RPMI7951 (cell line): ENCODE measurements around the gene CXCL13. TPM values are rescaled to one million over a fixed set of nuclear protein-coding genes. Genes with fewer than 3 reads are reported as not detected.
"Not testable (repeated sequence)": the region's sequence is repeated elsewhere in the genome, so short reads cannot be mapped to it uniquely, and the experiment has no call there.

ENCODE experiments used
- DNase-seq: peaks from one replicate; pipeline ENCODE4 v3.0.0-alpha.2; 2012; ENCODE audit warnings: low read depth
- total RNA-seq: library from RNA; depleted of rRNA; stranded (reverse); fragments of >200 nt; shearing (Covaris generic); gene quantifications from 2 replicates; pipeline ENCODE4 v1.2.3, GENCODE V29; 2014

CXCL13 gene
- total RNA-seq, 1 experiment from 2014 or later = not detected

DNA sequence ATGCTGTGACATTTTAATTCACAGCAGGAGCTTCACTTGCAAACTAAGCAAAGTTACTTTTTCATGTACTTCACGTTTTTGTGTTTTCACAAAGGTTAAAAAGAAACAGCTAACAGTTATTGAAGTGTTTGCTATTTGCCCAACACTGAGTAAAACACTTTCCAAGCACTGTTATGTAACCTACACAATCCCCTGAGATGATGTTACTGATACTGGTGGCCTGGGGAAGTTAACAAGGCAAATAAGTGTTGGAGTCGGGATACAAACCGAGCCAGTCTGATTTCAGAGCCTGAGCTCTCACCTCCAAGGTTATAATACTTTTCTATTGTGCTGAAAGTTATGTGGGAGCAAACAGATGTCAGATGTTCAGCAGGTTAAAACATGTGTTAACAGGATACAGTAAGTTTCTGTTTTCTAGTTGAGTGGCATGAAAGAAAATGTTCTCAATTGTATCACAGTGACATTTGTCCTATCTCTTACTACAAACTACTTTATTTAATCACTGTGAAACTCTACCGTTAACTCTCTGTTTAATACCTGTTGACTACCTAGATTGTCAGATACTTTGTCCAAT lies 3.9 kb upstream of the CXCL13 start:
- DNase-seq = no peak

DNA sequence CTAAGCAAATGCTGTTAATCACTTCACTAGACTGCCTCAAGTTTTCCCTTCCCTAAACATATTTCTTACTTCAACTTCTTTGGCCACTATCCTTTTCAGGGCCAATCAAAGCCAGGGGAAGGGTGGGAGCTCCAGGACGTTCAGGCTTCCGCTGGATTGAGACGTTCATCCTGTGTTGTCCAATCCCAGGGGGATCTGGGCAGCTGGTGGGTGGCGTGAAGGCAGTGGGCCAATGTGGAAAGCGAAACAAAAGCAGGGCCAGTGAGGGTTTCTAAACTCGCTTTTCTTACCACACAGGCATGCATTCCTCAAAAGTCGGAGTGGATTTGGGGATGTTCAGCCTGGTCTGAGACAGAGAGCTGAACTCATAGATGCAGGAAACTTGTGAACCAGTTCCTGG lies 7.6 kb downstream of the CXCL13 start:
- no peak for DNase-seq

DNA sequence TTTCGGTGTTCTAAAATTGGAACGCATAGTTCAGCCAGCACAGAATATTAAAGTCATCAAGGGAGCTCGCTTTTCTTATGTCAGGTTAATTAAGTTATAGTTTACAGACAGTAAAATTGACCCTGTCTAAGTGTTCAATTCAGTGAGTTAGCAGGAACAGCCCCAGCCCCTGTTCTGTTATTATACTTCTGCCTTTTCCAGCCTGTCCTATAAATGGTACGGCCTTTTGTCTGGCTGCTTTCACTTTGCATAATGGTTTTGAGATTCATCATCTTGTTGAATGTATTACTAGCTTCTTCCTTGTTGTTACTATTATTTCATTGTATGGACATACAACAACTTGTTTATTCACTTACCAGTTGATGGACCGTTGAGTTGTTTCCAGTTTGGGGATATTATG lies 9.5 kb downstream of the CXCL13 start:
- no peak for DNase-seq

DNA sequence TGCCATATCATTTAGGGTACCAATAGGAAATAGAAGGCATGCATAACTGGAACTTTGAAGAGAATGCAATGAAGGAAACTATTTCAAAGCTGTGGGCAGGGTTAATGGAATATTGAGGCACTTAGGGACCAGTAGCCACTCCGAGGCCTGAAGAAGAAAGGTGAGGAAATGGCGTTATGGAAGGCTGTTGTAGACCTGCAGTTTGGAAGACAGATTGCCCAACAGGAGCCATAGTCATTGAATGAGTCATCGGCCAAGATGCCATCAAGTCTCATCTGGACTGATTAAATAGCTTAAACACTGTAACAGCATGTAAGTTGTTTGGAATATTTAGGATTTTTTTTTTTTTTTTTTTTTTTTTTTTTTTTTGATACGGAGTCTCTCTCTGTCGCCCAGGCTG lies 11.6 kb downstream of the CXCL13 start:
- peak; percentile 75 for DNase-seq

DNA sequence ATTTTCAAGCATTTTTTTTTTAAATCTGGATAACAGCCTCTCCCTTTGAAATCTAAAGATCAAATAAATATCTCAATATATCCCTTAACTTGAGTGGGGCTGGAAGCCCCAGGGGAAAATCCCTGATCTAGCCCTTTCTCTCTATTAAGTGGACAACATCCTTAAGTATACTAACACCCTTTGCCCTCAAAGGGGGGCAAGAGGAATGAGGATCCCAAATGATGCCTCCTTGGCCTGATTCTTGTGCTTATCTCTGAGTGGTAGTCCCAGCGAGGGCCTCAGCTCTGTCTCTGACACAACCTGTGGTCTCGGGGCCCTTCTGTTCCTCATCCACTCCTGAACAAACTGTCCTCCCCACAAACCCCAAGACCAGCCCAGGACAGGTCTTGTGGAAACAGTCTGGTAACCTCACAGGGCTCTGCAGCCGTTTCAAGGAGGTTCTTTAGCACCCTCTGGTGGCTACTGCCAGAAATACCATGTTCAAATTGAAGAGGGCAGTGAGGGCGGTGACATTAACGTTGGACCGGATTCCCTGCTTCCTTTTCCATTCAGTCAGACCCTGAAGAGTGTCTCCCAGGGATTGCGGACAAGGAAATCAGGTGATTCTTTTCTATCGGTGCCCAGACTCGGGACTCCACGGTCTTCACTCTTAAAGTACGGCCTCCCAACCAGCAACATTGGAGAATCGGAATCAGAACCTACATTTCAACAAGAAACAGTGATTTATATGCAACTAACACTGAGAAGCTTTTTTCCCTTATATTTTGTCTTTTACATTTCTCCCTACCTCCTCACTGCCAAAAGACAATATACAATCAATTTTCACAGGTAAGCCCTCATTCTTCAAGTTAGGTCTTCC lies 13.0 kb downstream of the CXCL13 start:
- DNase-seq = peak; percentile 76

DNA sequence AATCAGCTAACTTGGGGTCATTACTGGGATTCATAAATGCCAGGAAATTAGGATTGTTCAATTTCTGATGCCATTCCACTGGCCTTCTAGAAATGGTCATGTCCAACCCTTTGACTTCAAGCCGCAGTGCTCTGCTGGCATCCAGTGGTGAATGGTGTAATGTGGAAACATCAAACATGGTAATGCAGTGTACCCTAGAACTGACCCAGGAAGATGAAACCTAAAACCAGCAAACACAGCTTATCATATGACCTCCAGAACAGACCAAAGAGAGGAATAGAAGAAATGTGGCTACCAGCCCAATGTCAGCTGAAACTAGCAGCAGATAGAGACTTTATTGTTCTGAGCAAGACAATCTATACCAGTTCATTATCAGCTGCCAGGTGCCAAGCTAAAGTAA lies 13.8 kb downstream of the CXCL13 start:
- peak; percentile 26 for DNase-seq

DNA sequence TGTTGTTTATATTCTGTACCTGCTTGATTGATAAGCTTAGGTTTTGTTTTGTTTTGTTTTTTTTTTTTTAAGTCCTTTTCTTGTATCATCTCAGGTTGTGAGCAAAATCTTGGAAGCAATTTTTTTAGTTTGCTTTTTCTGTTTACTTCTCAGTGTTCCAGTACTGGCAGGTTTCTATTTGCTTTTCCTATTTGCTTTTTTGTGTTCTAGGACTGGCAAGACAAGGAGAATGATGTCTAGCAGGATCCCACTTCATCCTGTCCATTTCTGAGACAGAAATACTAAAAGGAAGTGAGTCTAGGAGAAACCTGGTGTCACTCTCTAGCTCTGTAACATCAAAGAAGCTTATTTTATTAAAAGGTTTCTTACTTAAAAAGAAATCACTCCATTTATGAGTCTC lies 15.6 kb downstream of the CXCL13 start:
- DNase-seq = no peak

DNA sequence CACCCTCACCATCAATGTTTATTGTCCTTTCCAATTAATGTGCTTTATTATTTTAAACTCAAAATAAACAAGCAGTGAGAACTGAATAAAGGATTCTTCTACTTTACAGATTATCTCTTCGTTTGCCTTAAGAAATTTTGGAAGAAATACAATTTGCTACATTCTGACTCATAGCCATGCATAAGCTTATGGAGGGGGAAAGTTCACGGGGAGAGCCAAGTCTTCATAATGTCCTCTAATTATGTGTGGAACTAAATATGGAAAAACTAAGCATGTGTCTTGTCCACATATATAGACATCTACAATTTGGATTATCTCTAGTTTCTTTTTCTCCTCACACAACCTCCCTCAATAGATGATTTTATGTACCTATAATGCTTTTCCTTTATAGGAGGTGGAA lies 17.5 kb downstream of the CXCL13 start:
- no peak for DNase-seq

DNA sequence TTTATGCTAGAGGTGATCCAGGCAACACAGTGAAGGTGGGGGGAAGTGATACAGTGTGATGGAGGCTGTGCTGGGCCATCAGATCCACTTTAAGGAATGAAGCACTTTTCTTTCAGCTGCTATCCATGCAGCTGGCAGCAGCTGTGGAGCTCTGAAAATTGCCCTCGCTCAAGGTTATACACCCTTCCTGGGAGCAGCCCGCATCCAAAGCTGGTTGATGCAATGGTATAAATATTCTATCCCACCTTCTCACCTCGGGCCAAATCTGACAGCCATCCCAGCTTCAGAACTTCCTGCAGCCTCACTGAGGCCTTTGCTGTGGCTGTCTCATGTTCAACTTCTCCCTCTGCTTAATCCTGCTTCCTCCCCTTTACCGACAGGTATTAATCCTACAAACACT lies 18.6 kb downstream of the CXCL13 start:
- DNase-seq = no peak

DNA sequence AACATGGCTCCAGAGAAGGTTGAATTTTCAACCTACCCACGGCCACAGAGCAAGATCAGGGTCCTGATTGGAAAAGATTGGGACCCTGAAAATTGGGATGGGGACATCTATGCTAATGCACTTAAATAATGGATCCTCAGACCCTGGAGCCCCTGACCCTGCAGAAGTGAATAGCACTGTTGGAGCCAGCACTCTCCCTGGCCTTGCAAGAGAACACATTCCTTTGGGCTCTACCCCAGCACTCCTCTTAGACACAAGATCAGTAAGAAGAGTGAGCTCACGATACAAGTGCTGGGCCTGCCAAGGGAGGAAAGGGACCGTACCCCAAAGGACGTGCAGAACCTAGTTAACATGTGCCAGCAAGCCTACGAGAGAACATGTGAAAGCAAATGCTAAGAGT lies 19.9 kb downstream of the CXCL13 start:
- DNase-seq = no peak

DNA sequence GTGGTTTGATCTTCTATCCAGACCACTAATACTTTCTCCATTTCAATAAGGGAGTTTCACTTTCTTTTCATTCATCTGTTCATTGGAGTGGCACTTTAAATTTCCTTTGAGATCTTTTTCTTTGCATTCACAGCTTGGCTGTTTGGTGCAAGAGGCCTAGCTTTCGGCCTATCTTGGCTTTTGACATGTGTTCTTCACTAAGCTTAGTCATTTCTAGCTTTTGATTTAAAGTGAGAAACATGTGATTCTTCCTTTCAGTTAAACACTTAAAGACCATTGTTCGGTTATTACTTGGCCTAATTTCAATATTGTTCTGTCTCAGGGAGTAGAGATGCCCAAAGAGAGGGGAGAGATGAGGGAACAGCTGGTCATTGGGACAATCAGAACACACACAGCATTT lies 24.3 kb downstream of the CXCL13 start:
- DNase-seq = no peak

DNA sequence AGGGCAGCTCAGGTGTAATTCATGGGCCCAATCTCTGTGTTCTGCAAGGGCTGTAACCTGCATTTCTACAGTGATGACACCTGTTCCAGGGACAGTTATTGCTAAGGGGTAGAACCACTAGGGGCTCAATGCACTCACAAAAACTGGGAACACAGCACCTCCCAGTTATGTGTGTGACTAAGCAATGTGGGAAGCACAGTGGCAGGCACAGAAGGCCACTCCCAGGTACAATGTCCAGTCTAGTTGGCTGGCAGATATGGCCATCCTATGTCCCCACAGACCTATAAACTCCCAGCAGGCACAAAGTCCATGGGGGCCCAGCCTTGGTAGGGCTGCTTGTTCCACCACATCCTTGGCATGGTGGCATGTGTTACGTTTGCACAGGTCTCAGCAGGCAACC lies 25.7 kb downstream of the CXCL13 start:
- no peak for DNase-seq

DNA sequence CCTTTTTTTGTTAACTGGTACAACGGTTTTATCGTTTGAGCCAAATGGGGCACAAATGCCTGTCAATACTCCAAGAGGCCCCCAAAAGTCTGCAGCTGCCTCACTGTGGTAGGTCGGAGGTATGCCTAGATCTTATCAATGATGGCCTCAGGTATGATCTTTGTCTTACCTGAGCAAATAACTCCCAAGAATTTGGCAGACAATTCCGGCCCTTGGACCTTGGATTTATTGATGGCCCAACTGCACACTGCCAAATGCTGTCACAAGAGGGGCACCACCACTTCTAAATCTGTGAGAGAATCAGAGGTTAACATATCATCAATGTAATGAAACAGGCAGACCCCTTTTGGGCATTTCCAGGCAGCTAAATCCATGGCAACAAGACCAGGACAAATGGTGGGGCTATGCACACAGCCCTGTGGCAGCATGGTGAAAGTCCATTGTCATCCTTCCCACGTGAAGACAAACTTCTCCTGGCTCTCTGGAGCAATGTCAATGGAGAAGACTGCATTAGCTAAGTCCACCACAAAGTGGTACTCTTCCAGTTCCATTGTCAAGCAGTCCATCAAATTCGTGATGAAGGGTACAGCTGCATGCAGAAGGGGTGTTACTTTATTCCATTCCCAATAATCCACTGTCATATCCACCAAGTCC lies 28.6 kb downstream of the CXCL13 start:
- DNase-seq = no peak

DNA sequence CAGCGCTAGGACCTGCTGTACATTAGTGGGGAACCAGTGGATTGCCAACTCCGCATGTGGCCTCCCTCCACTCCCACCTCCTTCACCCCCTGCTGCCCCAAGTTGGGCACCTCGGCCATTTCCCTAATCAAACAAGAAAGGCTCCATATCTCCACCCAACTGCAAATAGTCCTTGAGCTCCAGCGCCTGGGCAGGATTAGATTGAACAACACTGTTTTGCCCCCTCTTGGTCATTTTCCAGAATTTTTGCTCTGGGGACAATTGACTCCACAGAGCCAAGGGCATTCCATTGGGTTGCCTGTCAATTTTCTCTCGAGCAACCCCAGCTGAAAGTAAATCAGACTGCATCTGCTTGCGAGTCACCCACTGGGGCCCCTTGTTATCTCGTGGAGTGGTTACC lies 29.6 kb downstream of the CXCL13 start:
- no peak for DNase-seq

DNA sequence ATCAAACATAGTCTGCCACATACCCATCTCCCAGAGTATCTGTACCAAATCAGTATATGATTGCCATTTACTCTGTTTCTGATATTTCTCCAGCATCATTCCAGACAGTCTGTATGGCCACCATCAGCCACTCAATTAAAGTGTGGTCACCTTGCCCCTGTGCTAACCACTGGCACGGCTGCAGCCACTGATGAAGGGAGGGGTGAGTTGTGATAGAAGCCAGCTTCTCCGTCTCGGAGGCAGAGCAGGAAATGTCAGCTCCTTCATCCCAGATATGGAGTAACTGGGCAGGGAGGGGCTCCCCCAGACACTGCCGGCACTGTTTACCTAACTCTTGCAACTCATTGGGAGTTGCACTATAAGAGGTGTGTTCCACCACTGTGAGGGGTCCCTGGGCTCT lies 30.3 kb downstream of the CXCL13 start:
- DNase-seq = no peak

DNA sequence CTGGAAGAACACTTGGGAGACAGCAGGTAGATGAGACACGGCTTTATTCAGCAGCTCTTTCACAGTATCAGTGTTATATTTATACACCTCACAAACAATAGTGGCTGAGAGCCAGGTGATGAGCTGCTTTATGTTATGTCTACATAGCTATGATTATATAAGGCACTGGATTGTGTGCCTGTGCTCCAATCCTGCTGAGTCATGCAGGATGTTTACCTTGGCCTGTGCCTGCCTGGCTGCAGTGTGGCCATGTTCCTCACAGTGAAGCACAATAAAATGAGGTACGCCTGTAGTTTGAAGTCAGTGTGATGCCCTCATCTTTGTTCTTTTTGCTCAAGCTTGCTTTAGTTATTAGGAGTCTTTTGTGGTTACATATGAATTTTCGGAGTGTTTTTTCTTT lies 31.3 kb downstream of the CXCL13 start:
- DNase-seq = peak; percentile 80

DNA sequence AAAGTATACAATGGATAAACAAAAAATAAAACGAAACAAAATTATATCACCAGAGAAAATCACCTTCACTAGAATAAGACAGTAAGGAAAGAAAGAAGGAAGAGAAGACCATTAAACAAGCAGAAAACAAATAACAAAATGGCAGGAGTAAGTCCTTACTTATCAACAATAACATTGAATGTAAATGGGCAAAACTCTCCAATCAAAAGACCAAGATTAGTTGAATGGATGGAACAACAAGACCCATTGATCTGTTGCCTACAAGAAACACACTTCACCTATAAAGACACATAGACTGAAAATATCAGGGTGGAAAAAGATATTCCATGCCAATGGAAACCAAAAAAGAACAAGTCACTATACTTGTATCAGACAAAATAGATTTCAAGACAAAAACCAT lies 38.4 kb downstream of the CXCL13 start:
- DNase-seq = not testable (repeated sequence)

DNA sequence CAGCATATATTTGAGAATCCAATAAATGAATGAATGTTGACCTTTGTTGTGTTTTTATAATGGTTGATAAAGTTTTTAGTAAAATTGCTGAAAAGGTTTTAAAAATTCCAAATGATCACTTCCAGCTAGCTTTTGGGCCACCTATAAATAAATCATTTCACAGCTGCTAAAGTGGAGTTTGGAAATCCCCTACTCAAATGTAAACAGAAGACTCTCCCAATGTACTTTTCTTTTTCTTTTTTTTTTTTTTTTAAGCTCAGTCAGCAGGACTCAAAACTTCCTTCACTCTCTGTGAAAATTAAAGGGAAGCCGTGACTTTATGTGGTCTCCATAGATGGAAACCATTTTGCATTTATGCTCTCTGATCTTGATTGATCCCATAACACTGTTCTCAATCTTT lies 45.2 kb downstream of the CXCL13 start:
- no peak for DNase-seq

DNA sequence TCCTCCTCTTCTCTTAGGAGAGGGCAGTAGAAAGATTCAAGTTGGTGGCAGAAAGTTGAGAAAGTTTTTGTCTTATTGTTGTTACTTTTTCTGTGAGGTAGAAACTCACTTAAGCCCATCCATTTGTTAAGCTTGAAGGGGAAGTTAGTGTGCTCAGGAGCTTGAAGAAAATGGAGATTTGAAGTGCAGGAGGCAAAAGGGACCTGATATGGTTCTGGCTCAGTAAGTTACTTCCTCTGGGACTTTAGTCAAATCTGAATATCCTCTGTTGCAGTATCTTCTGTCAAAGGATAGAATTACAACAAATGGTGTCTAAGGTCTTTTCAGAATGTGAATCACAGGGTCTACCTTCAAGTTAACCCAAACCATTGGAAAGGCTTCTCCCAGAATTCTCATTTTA lies 46.2 kb downstream of the CXCL13 start:
- no peak for DNase-seq

DNA sequence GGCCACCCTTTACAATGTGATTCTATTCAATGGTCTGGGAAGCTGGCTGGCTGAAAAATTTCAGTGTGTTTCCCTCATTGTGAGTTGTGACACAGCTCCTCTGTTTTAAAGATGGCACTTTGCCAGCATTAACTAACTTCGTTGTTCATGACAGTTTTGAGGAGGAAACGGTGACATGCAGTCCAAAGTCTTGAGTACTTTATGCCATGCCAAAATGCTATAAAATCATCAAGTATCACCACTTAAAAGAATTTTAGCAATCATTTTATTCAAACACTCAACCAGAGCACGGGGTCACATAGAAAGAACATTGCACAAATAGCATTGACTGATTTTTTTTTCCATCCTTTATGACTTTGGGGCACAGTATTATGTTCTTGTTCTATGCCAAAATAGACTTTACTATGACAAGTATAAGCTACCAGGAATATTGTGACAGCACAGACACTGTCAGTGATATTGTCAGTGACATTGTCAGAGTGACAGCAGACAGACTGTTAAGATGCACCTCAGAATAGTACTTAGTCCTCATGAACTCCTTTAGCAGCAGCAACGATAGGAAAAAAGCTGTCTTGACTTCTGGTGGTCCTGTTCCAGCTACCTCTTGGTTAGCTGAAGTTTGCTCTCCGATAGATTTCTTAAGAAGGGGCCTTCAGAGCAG lies 46.7 kb downstream of the CXCL13 start:
- peak; percentile 28 for DNase-seq

DNA sequence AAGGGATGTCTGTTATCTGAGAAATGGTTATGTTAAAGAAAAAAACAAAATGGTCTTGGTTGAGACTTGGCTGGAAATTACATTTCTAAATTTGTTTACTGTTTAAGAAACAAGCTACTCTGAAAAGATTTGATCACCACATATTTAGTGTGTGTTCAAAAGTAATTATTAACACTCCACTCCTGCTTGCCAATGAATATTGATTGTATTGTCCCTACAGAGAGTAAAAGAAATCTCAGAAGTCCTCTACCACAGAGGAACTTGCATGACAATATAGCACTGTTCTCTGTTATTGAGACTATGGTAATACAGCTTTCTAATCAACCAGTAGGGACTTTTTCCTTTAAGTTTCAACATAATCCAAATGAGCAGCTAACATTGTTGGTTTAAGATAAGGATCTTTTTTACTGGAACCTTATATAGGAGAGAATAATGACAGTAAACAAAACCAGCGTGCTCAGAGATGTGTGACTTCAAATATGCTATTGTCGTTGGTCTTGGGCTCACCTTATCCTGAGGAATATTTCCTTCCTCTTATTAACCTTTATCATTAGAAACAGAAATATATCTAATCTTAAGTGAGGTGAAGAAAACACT lies 47.6 kb downstream of the CXCL13 start:
- no peak for DNase-seq

DNA sequence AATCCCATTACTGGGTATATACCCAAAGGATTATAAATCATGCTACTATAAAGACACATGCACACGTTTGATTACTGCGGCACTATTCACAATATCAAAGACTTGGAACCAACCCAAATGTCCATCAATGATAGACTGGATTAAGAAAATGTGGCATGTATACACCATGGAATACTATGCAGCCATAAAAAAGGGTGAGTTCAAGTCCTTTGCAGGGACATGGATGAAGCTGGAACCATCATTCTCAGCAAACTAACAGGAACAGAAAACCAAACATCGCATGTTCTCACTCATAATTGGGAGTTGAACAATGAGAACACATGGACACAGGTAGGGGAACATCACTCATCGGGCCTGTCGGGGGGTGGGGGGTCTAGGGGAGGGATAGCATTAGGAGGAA lies 54.7 kb downstream of the CXCL13 start:
- not testable (repeated sequence) for DNase-seq
